Measurements from ENCODE around the gene CD72.

The CD72 gene, protein sequence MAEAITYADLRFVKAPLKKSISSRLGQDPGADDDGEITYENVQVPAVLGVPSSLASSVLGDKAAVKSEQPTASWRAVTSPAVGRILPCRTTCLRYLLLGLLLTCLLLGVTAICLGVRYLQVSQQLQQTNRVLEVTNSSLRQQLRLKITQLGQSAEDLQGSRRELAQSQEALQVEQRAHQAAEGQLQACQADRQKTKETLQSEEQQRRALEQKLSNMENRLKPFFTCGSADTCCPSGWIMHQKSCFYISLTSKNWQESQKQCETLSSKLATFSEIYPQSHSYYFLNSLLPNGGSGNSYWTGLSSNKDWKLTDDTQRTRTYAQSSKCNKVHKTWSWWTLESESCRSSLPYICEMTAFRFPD

DNA sequence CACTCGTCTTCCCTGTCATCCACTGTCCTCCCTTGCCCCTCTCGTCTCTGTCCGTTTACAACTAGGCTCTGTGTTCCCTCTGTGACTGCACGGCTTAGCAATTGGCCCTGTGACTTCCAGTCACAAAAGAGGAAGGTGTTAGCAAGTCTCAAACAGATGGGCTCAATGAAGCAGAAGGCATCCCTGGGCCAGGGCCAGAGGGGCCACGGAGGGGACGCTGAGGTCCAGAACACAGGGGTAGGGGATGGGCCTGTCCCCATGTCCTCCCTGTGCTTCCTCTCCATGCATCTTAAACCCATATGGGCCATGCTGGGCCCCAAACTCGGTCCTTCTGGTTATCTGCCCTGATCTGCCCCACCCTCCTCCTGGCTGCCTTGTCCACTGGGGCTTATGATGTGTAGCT lies at the start of gene CD72:
CD72 (minus strand) TSS at position 89 of the 403 bp plus-strand sequence. CDS start 110 bp downstream, outside the sequence.
- TF ChIP-seq GATA2 (IDR thresholded peaks at IDR 0.05; ENCODE audit: low read depth, low read length) (no peak), GATA3 (IDR thresholded peaks at IDR 0.05; ENCODE audit: low read depth, low read length) (no peak)

- TF ChIP-seq GATA3 (IDR thresholded peaks at IDR 0.05; ENCODE audit: low read depth, low read length) (no peak), GATA2 (IDR thresholded peaks at IDR 0.05; ENCODE audit: low read depth, low read length) (no peak)
These were observed 49.7 kb upstream of the CD72 start for GRCh38 chr9:35667939-35668338.

DNA sequence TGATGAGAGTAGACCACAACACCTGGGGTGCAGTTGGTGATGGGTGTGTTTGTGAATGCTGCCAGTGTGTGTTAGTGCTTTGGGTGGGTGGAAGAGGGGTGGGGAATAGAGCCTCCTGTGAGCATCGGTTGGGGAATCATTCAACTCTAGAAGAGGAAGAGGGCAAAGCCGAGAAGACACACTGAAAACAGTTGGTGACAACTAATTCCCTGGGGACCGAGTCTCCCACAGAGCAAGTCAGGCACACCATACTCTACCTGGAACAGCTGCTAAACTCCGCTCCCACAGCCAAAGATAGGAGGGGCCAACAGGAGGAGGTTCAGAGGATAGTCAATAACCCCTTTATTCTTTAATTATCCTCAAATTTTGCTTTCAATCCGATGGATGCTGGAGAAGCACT lies 48.3 kb upstream of the CD72 start:
- no peak for TF ChIP-seq GATA2 (IDR thresholded peaks at IDR 0.05; ENCODE audit: low read depth, low read length)
- no peak for TF ChIP-seq GATA3 (IDR thresholded peaks at IDR 0.05; ENCODE audit: low read depth, low read length)

GRCh38 chr9:35666045-35666444 lies 47.8 kb upstream of the CD72 start:
- TF ChIP-seq GATA3 (IDR thresholded peaks at IDR 0.05; ENCODE audit: low read depth, low read length), result no peak
- TF ChIP-seq GATA2 (IDR thresholded peaks at IDR 0.05; ENCODE audit: low read depth, low read length), result no peak

GRCh38 chr9:35665471-35665818 lies 47.2 kb upstream of the CD72 start:
- TF ChIP-seq GATA3 (IDR thresholded peaks at IDR 0.05; ENCODE audit: low read depth, low read length) (no peak), GATA2 (IDR thresholded peaks at IDR 0.05; ENCODE audit: low read depth, low read length) (no peak)

- no peak for TF ChIP-seq GATA3 (IDR thresholded peaks at IDR 0.05; ENCODE audit: low read depth, low read length)
- TF ChIP-seq GATA2 (IDR thresholded peaks at IDR 0.05; ENCODE audit: low read depth, low read length), result no peak
These were observed 46.6 kb upstream of the CD72 start, which contains the start of gene ARHGEF39 for GRCh38 chr9:35664531-35665470. TSS of gene ARHGEF39 (minus strand) at chr9:35665195. CDS start at chr9:35665169, 26 bp downstream.

- TF ChIP-seq GATA2 (IDR thresholded peaks at IDR 0.05; ENCODE audit: low read depth, low read length) (no peak), GATA3 (IDR thresholded peaks at IDR 0.05; ENCODE audit: low read depth, low read length) (no peak)
These were observed 44.2 kb upstream of the CD72 start for GRCh38 chr9:35662437-35662836.

DNA sequence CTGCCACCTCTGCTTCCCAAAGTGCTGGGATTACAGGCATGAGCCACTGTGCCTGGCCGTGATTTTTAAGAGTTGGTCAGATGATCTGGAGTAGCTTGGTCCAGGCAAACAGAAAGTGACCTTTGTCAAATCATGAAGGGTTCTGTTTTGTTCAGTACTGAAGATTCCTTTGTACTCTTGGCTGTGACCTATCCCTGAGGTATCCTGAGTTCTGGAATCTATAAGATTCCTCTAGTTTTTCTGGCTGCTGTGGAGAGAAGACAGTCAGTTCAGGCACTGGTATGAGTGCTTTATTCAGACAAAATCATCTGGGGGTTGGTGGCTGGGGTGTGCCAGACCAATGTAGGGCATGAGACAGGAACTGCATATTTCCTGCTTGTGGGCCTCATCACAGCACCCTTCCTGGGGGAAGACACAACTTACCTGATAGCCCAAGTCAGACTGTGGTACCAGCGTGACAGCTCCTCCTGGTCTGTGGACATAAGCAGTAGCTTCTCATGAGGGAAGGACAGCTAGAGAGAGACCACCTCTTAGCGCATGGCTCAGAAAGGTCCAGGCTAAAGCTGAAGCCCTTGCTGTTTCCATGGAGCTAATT lies 43.6 kb upstream of the CD72 start:
- TF ChIP-seq GATA3 (IDR thresholded peaks at IDR 0.05; ENCODE audit: low read depth, low read length) (no peak), GATA2 (IDR thresholded peaks at IDR 0.05; ENCODE audit: low read depth, low read length) (no peak)

GRCh38 chr9:35660966-35661415 lies 42.8 kb upstream of the CD72 start:
- TF ChIP-seq GATA3 (IDR thresholded peaks at IDR 0.05; ENCODE audit: low read depth, low read length) (no peak), GATA2 (IDR thresholded peaks at IDR 0.05; ENCODE audit: low read depth, low read length) (no peak)

- no peak for TF ChIP-seq GATA3 (IDR thresholded peaks at IDR 0.05; ENCODE audit: low read depth, low read length)
- TF ChIP-seq GATA2 (IDR thresholded peaks at IDR 0.05; ENCODE audit: low read depth, low read length), result no peak
These were observed 41.1 kb upstream of the CD72 start for GRCh38 chr9:35659340-35659739.

GRCh38 chr9:35658968-35659220 lies 40.7 kb upstream of the CD72 start:
- TF ChIP-seq GATA2 (IDR thresholded peaks at IDR 0.05; ENCODE audit: low read depth, low read length) (no peak), GATA3 (IDR thresholded peaks at IDR 0.05; ENCODE audit: low read depth, low read length) (no peak)

DNA sequence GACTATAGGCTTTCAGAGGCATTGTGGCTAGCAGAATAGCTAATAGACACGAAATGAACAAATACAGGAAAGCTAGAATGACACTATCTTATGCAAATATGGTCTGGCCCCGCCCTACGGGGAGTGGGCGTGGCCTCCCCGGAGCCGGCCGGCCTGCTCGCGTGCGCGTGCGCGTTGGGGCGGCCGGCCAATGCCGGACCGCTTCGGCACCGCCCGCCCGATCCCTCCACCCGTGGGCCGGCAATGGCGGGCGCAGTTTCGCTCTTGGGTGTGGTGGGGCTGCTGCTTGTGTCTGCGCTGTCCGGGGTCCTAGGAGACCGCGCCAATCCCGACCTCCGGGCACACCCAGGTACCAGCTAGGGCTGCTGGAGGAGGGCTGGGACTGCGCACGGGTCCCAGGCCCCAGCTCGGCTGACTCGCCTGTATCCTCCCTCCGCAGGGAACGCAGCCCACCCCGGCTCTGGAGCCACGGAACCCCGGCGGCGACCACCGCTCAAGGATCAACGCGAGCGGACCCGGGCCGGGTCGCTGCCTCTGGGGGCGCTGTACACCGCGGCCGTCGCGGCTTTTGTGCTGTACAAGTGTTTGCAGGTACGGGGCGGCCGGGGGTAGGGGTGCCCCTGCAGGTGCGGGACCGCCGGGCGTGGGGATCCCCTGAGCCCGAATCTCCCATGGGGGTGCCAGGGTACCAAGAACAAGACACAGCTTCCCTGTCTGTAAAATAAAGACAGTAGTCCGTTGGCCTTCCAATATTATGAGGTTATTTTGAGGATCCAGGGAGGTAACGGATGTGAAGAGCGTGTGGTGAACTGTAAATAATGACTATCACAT lies 40.1 kb upstream of the CD72 start, which contains the start of gene CCDC107:
CCDC107 (plus strand) TSS at position 156 of the 831 bp plus-strand sequence; CDS start at position 244, 88 bp downstream.
- TF ChIP-seq GATA2 (IDR thresholded peaks at IDR 0.05; ENCODE audit: low read depth, low read length) (no peak), GATA3 (IDR thresholded peaks at IDR 0.05; ENCODE audit: low read depth, low read length) (no peak)

GRCh38 chr9:35657546-35658136 lies 39.4 kb upstream of the CD72 start, which contains the start of gene RMRP:
TSS of gene RMRP (minus strand) at chr9:35658019.
- no peak for TF ChIP-seq GATA3 (IDR thresholded peaks at IDR 0.05; ENCODE audit: low read depth, low read length)
- TF ChIP-seq GATA2 (IDR thresholded peaks at IDR 0.05; ENCODE audit: low read depth, low read length), result no peak
